HG02852 (cell line): ENCODE results near the gene PARK7.
"Not testable (repeated sequence)": the region's sequence is repeated elsewhere in the genome, so short reads cannot be mapped to it uniquely, and the experiment has no call there.

ENCODE experiments used
- ATAC-seq: cut with Tn5 transposase; IDR thresholded peaks from one replicate; pipeline ENCODE4 v1.9.1; 2021; ENCODE audit warnings: mild to moderate bottlenecking, moderate library complexity; ENCODE audit not compliant: unreplicated experiment

The PARK7 gene

DNA sequence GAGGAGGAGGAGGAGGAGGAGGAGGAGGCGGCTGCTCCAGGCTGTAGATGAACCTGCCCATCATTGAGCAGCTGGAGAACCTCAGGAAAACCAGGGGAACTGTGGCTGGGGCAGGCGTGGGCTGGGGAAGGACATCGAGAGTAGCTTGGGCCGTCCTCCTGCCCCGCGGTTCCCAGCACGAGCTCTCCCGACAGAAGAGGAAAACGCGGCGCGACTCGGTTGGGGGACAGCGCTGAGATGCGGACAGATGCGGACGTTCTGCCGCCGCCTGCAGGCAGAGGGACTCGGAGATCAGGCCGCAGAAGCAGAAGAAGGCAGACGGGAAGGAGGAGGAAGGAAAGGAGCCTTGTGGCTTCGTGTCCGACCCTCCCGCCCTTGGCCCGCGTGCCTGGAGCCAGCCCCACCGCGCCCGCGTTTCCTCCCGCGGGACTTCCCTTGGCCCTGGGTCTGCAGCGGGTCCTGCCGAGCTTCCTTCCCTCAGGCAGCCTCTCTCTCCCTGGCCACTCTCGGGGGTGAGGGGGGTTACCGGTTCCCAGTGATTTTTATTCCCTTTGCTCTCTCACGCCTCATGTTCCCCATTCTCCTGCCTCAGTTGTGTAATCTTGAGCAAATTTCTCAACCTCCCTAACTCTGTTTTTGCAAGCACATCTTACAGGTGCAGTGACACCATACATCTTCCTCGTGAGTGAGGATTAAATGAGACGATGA is 19.1 kb upstream of the PARK7 start:
- ATAC-seq, result no peak

DNA sequence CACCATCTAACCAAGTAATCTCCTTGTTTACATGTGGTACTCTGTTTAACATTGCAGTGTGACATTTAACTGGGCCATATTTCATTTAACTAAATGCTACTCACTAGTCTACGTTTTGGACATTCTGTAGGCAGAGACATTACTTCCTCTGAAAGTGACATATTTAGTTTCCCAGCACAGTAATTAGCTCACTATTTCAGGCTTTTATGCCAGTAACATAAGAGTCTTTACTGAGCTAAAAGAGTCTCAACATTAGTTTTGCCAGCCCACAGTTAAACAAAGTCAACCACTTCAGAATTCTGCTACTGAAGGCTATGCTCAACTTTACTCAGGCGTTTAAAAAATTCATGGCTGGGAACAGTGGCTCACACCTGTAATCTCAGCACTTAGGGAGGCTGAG is 18.3 kb upstream of the PARK7 start:
- no peak for ATAC-seq

DNA sequence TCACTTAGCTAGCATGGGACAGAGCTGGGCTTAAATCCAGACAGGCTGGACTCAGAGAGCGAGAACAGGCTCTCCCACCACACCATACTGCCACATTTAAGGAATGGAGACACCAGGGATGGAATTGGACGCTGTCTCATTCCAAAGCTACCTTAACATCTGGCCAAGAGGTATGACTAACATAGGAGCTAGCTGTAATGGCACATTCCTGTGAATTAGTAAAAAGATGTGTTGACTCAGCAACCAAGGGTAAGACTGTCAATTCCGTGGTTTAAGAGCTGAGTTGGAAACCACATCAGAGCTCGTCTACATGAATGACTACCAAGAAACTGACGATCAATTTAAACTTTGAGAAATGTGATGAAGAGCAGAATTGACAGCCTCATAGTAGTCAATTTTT is 12.6 kb upstream of the PARK7 start:
- ATAC-seq, result no peak

- ATAC-seq, result not testable (repeated sequence)
Observed at GRCh38 chr1:7952791-7953190, 8.7 kb upstream of the PARK7 start.

DNA sequence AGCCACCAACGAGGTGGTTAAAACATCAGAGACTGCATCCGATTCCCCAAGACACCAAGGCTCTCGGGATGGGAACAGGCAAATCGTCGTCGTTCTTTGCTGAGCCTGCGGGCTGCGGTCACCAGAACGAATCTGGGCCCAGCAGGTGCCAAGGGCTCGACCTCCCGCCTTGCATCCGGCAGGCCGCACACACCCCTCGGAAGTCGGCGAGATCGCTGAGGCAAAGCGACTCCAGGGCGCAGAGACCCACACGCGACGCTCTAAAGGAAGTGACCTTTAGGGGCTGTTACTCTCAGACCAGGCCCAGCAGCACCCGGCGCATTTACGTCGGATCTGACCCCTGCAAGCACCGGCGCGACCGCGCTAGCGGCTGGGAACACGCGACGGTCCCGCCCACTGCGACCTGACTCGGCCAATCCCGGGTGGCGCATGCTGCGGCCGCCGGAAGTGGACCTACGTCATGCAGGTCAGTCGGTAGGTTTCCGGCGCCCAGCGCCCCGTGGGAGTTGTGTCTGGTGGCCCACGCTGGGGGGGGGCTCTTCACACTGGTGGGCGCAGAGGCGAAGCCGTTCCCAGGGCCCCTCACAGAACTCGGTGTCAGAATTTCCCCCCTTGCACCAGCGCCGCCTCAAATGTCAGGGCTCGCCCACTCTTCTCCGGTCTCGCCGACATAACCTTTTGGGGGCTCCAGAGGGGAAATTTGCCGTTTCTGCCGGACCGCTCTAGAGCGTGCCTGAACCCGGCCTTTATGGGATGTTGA is 7.5 kb upstream of the PARK7 start:
- ATAC-seq, result peak; percentile 93

DNA sequence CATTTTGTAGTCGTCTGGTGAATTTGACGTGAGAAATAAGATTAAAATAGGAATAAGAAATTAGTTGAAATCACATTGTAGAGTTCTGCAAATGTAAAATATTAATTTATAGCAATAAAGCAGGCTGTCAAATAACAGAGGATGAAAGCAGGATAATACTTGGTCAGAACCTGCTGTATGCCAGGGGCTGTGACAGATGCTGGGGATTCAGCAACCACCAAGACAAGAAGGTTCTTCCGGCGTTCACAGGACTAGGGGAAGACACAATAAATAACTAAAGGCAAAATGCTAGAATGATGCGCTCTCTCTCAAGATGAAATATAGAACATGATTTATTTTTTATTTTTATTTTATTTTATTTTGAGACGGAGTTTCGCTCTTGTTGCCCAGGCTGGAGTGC is 6.8 kb upstream of the PARK7 start:
- no peak for ATAC-seq

DNA sequence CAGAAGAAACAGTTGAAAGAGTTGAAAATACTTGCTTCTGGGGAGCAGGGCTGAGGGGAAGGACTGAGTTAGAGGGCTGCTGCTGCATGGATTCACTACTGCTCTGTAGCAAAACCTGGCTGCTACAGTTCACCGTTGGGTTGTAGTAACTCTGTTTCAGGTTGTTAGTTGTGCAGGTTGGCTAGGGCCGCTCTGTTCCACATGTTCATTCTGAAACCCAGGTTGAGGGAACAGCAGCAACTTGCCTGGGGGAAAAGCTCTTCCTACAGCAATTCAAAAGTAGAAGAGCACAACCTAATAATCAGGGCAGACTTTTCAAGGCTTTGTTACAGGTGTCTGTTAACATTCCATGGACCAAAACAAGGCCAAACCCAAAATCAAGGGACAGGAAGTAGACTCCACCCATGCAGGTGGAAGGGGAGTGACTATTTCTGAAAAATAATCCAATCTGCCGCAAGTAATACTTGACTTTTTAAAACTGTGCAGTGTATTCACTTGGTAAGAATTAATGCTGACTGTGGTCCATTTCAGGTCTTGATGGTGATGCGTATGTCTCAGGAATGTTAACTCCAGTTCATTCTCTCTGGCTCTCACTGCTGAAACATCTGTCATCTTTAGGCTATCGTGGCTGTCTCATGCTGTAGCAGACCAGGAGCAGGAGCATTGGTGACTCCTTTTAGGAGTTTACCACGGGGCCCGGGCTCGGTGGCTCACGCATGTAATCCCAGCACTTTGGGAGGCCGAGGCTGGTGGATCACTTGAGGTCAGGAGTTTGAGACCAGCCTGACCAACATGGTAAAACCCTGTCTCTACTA is 5.1 kb upstream of the PARK7 start:
- no peak for ATAC-seq

DNA sequence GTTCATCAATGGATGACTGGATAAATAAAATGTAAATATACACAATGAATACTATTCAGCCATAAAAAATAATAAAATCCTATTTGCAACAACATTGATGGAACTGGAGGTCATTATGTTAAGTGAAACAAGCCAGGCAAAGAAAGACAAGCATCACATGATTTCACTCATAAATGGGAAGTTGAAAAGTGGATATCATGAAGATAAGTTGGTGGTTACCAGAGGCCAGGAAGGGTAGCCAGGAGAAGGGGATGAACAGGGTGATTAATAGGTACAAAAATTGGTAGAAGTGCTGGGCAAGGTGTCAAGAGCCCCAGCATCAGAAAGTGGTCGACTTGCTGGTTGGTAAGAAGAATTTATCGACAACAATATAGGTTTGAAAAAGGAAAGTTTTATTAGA is 1.3 kb upstream of the PARK7 start:
- no peak for ATAC-seq

DNA sequence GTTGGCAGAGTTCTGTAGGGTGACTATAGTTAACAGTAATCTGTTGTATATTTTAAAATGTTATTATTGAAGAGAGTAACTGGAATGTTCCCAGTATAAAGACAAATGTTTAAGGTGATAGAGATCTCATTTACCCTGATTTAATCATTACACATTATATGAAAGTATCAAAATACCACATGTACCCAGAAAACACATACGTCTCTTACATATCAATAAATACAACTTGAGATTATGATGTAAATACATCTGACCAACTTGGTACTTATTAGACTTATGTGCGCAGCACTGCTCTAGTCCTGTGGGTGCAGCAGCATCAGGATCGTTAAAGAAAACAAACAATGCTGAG is 670 bp upstream of the PARK7 start:
- no peak for ATAC-seq

- ATAC-seq, result peak; percentile 8
Observed at GRCh38 chr1:7962014-7962335, 464 bp downstream of the PARK7 start.

GRCh38 chr1:7962636-7963377 is 1.3 kb downstream of the PARK7 start:
- no peak for ATAC-seq

DNA sequence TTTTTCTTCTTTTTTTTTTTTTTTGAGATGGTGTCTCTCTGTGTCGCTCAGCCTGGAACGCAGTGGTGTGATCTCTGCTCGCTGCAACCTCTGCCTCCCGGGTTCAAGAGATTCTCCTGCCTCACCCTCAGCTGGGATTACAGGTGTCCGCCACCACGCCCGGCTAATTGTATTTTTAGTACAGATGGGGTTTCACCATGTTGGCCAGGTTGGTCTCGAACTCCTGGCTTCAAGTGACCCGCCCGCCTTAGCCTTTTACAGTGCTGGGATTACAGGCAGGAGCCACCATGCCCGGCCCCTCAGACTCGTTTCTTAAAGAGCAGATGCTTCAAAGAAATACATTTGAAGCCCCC is 1.8 kb downstream of the PARK7 start:
- not testable (repeated sequence) for ATAC-seq

GRCh38 chr1:7963841-7964240 is 2.3 kb downstream of the PARK7 start:
- ATAC-seq, result not testable (repeated sequence)

- ATAC-seq, result no peak
Observed at GRCh38 chr1:7964476-7964875, 3.0 kb downstream of the PARK7 start.

GRCh38 chr1:7967196-7967595 is 5.7 kb downstream of the PARK7 start:
- no peak for ATAC-seq

GRCh38 chr1:7967651-7968050 is 6.1 kb downstream of the PARK7 start:
- no peak for ATAC-seq

DNA sequence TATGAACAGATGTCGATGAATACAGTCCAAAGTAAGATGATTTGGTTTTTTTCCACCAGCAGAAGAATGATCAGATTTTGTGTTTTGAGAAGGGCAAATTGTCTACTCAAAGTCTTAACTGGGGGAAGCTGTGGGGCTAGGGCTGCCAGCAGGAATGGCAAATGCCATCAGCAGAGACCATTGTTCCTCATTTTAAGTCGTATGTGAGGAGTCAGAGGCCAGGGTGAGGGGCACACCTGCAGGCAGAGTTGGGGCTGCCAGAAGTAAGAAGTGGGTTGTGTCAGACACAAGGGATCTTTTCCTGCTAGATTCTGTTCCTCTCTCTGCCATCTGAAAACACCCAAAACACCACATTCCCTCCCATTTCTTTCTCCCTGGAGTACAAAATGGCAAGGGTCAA is 8.7 kb downstream of the PARK7 start:
- no peak for ATAC-seq

DNA sequence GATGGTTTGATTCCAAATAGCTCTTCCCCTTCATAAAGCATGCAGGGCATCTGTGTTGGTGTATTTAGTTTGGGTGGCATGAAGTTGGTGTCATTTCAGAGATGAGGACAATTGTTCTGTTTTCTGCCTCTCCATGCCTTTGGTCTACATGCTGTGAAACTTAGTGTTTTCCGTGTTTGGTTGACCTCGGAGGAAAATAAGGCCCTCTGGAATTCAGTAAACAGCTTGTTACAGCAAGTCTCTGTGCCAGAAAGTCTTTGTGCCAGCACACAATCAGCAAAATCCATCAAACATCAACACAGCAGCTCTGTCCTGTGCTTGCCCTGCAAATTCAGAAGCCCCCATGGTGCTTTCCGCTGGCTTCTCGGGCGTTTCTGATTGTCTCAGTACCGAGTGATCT is 9.5 kb downstream of the PARK7 start:
- no peak for ATAC-seq

- no peak for ATAC-seq
Observed at GRCh38 chr1:7972285-7972684, 10.8 kb downstream of the PARK7 start.

DNA sequence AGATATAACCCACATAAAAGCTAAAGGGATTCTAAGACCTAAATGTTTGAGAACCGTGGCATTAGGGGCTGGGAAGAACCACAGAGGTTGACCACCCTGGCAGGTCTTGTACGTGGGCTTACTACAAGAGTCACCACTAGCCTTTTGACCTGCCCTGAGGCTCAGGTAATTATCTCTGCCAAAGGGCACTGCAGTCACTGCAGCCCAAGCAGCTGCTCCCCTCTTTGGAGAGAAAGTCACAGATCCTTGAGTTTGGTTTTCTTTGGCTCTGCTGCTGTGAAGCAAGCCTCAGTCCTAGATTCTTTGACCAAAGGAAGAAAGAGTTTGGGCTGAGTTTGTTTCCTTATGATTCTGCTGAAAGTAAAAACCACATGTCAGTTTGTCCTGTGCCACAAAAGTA is 11.6 kb downstream of the PARK7 start:
- ATAC-seq, result no peak

DNA sequence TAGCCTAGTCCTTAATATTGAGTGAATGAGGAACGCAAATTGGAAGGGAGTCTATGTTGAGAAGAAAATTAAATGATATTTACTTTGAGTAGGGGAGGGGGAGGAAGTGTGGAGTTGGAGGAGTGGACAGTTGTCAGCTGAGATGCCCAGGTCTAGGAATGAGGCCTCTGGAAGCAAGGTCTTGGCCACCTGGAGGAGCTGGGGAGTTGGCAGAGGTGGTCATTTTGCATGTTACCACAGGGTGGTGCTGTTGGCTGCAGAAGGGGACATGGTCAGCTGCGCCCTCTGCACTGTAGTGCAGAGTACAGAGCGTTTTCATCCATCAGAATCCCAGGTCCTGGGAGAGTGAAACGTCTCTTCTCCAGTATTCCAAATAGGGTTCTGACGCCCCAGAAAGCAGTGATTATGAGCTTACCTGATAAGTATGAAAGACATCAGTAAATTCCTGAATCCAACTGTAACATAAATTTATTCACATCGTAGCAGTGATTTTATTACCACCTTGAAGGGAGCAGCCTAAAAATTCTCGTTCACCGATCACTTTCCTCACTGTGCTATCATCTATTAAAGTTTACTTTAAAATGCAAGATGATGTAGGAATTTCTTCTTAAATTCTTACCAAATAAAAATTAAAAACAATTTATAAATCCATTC is 13.8 kb downstream of the PARK7 start:
- ATAC-seq, result no peak
